GM19351 (cell line): ENCODE data around the gene POLE3.
"Not testable (repeated sequence)": the region's sequence is repeated elsewhere in the genome, so short reads cannot be mapped to it uniquely, and the experiment has no call there.

ENCODE experiments used
- ATAC-seq: cut with Tn5 transposase; IDR thresholded peaks from one replicate; pipeline ENCODE4 v1.9.1; 2021; ENCODE audit warnings: mild to moderate bottlenecking, moderate library complexity; ENCODE audit not compliant: unreplicated experiment

POLE3 gene, protein sequence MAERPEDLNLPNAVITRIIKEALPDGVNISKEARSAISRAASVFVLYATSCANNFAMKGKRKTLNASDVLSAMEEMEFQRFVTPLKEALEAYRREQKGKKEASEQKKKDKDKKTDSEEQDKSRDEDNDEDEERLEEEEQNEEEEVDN

DNA sequence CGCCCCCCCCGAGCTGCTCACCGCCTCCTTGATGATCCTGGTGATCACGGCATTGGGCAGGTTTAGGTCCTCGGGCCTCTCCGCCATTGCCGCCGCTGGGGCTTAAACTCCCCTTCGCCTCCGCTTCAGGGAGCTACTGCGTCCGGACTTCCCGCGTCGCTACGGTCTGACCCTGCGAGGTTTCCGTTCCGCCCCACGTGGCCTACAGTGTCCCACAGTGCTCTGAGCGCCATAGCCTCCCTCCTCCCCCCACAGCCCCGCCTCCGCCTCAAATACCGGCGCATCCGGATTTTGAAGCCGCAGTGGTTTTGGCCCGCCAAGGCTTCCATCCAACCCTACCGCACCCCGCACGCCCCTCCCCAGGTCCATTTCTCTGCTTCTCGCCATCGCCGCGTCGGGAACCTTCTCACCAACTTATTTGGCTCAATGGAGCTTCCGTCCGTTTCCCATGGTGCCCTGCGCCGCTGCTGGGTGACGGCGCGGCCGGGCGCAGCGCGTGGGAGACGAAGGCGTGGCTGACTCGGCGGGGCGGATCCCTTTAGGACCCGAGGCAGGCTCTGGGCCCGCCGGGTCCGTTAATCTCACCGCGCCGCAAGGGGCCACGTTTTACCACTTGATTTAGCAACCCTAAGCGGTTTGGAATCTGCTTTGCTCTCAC, at the start of gene POLE3, which contains the start of gene C9orf43:
Gene POLE3, minus strand, starts transcription at position 469 of the 658 bp plus-strand sequence. Its CDS starts 382 bp downstream, at position 87.
Gene C9orf43, plus strand, starts transcription at position 541 of the 658 bp plus-strand sequence. CDS start 2,747 bp downstream, outside the sequence.
- ATAC-seq = peak; percentile 93

DNA sequence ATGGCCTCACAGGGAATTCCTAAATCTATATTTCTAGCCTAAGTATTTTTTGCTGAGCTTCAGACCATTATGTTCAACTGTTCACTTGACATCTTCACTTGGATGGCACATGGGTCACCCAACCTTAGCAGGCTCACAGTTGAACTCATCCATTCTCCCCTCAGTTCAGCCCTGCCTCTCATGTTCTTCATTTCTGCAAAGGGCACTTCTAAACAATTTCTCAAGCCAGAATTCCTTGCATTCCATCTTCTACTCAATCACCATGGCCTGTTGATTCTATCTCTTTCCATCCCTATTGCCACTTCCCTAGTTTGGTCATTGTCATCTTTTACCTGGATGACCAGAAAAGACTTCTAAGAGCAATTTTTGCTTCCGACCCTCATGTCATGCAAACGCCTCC, 45.8 kb upstream of the POLE3 start:
- no peak for ATAC-seq

DNA sequence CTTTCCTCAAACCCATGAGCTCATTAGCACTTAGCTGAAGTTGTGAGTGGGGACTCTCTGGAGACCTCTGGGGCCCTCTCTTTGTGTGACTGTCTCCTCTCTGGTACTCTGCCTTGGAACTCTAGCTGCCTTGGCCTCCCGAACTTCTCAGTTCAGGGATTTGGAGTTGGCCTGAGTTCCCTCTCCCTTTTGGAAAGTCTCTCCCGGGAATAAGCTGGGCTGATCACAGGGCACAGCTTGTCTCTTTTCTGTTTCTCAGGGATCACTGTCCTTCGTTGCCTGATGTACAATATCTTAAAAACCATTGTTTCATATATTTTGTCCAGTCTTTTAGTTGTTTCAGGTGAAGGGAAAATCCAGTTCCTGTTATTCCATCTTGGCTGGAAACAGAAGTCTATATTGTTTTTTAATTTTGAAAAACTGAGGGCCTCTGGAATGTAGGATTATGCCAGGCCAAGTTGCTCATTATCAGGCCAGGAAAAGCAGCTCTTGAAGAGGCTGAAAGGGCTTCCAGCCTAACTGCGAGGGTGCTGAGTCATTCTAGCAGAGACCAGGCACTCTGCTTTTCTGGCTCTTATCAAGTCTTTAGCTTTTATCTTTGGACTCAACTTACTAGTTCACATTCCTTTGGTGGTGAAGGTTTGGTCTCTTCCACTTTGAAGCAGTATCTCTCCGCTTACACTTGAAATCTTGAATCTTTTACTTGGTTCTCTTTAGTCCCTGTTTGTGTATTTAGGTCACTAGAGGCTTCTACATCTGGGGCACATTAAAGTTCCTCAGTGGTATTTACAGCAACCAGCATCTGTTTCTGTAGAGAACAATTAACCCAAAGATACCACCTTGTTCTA, 44.7 kb upstream of the POLE3 start:
- ATAC-seq = peak; percentile 51

DNA sequence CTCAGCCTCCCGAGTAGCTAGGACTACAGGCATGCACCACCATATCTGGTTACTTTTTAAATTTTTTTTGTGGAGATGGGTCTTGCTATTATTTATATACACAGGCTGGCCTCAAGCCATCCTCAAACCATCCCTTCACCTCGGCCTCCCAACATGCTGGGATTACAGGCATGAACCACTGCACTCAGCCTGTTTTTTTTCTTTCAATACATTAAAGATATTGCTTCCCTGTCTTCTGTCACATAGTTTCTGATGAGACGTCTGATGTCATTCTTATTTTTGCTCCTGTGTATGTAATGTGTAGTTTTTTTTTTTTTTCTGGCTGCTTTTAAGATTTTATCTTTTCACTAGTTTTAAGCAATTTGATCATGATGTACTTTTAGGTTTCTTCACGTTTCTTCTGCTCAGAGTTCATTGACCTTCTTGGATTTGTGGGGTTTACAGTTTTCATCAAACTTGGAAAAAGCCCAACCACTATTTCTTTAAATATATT, 41.7 kb upstream of the POLE3 start:
- ATAC-seq = no peak

DNA sequence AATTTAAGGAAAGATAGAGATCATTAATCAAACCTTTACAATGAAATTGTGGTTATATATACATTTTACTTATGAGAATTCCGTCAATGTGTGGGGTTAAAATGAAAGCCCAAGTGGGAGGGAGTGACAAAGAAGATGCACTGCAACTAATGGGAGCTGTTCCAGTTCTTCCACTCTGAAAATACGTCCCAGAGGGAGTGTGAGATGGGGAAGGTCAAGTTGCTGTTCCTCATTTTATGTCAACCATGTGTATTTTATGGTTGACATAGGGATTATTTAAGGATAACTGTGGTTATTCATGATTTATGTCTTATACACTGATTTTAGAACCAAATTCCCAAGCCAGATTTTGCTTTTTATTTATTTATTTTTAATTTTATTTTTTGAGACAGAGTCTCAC, 38.9 kb upstream of the POLE3 start:
- ATAC-seq = no peak

DNA sequence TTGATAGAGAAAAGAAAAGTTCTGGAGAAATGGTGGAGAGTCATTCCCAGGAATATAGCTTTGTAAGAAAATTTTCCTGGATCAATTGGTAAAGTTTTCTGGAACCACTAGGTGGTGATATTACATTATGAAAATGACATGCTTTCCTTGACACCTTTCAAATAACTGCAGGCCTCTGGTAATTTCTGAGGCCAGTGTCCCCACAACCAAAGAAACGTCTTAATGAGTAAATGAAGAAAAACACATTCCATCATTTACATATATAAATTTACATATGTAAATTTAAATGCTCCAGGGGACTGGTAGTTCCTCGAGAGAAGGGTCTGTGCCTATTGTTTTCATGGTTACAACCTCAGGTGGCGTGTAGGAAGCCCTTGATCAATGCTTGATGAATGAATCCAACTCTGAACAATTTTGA, 35.9 kb upstream of the POLE3 start:
- ATAC-seq = no peak

DNA sequence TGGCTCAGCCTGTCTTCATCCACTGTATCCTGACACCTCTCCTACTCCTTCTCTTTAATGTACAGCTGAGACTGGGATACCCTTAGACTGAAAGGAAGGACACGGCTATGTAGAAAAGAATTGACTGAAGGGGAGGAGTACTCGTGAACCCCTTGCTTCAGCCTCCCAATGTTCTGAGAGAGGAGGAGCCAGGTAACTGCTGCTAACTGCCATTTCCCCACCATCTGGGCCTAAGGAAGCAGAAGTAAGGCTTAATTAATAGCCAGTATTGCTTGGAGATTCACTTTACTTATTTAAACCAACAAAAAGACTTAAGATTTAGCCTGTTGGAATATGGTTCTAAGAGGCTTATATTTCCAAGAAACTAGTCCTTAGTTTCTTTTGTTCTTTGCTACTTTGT, 34.3 kb upstream of the POLE3 start:
- no peak for ATAC-seq

DNA sequence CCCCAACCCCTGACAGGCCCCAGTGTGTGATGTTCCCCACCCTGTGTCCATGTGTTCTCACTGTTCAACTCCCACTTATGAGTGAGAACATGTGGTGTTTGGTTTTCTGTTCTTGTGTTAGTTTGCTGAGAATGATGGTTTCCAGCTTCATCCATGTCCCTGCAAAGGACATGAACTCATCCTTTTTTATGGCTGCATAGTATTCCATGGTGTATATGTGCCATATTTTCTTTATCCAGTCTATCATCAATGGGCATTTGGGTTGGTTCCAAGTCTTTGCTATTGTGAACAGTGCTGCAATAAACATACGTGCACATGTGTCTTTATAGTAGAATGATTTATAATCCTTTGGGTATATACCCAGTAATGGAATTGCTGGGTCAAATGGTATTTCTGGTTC, 27.2 kb upstream of the POLE3 start:
- ATAC-seq = not testable (repeated sequence)

DNA sequence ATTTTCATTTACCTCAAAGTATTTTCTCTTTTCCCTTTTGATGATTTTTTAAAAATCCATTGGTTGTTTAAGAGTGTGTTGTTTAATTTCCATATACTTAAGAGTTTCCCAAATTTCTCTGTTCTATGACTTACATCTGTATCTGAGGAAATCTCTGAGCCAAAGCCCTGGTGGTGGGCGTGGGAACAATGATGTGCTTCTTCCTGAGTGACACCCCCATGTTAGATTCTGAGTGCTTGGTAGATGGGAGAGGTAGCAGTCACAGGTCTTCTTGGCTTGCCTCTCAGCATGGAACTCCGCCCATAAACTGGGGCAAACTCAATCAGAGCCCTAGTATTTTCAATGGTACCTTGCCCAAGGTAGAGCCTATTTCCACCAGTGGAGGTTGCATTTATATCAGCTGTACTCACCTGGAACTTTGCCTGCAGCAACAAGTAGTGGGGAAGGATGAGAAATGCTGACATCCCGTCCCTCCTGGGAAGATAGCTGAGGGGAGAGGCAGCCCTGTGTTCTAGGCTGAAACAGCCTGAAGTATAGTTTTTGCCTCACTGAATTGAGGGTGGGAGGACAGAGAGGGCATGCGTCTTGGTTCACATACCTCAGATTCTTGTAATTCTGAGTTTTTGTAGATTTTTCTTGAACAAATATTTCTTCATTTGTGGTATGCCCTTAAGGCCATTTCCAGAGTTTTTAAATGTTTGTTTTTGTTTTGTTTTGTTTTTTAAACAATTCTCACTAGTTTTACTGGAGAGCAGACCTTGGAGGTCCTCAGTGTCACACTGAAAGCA, 26.4 kb upstream of the POLE3 start:
- no peak for ATAC-seq

DNA sequence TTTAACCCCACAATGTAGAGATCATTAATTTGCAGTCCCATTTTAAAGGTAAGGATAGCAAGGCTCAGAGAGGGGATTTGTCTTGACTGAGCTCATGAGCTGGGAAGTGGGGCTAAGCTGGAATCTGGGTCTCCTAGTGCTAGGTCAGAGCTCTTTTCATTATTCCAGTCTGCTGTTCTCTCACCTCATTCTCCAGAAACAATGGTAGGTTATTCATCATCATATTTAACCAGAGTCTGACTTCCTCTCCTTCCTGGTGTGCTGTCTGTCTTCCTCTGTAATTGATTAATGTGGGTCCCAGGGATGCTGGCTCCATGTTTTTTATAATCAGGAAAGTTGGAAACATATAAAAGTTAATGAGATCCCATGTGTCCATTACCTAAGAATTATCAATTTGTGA, 20.7 kb upstream of the POLE3 start:
- ATAC-seq = no peak

DNA sequence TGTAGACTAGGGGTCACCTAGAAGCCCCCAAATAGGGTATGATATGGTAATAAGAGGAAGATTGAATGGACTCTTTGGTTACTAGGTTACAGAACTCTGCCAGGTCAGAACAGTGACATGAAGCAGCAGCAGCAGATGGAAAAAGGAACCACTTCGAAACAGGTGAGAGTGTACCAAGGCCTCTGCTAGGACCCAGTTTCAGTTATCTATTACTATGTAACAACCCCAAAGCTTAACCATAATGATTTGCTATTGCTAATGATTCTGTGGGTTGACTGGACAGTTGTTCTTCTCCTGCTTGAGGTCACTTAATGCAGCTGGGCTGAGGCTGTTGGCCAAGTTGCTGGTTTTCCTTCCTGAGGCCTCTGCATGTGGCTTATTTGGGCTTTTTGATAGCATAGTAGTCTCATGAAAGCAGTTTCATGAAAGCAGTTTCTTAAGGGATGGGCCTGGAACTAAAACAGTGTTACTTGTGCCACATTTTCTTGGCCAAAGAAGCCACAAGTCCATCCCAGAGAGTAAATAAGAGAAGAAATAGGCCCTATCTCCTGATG, 17.7 kb upstream of the POLE3 start:
- no peak for ATAC-seq

DNA sequence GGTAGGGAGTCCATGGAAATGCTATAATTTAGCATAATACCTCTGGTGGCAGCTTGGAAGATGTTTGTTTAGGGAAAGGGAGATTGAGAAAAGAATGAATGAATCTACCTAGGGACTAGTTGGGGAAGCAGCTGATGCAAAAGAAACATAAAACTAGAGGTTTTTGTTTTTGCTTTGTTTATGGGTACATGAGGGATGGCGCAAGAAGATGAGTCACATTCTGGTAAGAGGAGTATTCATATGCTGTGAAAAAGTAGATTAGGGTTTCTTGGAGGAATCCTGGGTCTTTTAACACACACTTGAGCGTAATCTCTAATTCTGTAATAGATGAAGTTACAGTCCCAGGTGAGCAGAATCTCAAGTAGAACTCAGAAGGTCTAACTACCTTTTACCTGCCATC, 17.2 kb upstream of the POLE3 start:
- no peak for ATAC-seq

DNA sequence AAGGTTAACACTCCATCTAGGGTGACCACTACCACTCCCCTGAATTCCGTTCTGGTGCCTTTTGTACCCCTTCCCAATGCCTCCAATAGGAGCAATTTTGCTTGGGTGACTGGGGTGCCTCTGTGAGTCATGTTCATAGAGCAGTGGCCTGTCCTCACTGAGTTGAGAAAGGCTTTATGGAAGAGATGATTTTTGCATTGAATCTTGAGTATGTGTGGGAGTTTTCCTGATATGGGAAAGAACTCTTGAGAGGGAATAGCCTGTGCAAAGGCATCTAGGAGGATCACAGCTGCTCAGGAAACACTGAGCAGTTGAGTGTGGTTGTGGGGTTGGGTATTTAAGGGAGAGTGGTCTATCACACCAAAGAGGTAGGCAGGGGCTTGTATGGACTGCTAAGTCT, 16.2 kb upstream of the POLE3 start:
- ATAC-seq = no peak

DNA sequence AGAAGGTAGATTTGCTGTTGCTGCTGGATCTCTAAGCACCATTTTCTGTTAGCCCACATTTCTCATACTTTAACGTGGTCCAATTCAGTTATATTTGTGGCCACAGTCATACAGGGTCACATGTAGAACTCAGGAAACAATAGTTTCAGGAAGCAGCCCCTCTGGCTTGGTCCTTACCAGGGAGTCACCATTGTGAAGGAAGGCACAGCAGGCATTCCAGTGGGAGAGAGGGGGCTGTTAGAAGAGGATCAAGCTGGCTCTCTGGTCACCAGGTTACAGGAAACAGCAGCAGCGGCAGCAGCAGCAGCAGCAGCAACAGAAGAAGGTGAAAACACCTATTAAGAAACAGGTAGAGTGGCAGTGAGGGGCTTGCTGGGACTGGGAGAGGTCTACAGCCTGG, 14.6 kb upstream of the POLE3 start:
- no peak for ATAC-seq

DNA sequence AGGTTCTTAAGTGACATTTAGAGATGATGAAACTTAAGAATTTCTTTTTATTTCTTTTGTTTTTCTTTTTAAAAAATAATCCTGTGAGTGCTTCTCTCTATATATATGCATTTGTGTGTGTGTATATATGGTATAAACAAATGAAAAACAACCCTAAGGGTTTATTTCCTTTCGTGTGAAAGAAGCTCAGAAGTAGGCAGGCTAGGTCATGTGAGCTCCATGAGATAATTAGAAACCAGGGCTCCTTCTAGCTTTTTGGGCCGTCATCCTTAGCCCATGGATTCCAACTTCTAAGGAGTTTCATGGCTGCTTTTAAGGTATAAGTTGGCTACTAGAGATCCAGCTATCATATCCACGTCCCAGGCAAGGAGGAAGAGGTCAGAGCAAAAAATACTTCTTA, 11.3 kb upstream of the POLE3 start:
- no peak for ATAC-seq

DNA sequence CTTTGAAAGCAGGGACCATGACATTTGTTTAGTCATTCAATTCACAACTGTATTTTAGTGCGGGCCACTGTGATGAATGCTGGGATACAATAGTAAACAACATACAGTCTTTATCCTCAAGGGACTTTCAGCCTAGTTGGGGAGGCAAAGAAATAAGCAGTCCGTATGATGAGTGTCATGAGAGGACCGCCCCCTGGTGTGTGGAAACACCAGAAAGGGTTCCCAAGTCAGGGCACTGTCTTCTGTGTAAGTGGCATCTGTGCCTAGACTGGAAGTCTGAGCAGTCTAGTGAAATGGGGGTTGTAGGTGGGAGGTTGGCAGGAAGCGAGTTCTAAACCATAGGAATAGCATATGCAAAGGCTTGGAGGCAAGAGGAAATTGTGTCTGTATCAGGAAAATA, 6.9 kb upstream of the POLE3 start:
- ATAC-seq = no peak

DNA sequence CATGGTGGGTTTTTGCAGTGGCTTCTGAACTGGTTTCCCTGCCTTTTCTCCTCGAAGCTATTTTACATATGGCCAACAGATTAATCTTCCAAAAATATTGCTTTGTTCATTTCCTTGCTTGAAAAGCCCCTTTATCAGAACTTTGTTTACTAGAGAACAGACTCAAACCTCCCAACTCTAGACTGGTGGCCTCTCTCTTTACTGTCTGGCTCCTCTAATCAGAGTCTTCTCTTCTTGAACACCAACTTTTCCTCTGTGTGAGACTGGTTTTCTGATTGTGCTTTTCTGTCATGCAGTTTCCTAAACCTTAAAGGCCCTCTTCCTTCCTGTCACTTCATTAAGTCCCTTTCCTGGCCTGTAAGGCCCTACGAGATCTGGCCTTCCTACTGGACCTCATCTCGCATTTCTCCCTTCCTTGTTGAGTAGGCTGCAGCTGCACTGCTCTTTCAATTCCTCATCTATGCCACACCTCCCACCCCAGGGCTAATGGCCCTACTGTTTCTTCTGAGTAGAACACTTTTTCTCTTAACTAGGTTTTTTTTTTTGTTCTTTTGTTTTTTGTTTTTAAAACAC, 5.8 kb upstream of the POLE3 start:
- ATAC-seq = peak; percentile 100

DNA sequence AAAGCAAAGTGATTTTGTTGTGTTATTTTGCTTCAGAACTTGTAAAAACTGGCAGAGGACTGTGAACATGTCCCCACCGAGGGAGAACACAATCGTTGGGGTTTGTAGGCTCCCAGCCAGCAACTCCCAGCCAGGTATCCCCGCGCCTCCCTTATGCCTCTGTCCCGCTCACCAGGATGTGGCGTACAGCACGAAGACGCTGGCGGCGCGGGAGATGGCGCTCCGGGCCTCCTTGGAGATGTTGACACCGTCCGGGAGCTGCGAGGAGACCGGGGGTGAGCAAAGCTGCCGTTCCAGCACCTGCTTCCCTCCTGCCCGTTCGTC, 630 bp downstream of the POLE3 start:
- ATAC-seq = no peak

DNA sequence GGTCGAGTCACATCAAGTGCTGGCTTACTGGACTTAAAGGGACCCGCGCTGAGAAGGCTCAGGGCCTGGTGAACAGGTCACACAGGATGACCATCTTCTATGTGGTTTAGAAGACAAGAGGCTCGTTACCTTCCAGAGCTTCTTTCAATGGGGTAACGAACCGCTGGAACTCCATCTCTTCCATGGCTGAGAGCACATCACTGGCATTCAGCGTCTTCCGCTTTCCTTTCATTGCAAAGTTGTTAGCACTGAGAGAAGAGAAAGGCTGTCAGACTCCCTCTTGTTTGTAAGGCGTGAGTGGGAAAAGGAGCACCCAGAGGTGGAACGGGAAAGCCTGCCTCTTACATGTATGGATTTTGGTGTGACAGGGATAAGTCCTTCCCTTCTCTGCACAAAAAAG, 994 bp downstream of the POLE3 start:
- ATAC-seq = no peak

DNA sequence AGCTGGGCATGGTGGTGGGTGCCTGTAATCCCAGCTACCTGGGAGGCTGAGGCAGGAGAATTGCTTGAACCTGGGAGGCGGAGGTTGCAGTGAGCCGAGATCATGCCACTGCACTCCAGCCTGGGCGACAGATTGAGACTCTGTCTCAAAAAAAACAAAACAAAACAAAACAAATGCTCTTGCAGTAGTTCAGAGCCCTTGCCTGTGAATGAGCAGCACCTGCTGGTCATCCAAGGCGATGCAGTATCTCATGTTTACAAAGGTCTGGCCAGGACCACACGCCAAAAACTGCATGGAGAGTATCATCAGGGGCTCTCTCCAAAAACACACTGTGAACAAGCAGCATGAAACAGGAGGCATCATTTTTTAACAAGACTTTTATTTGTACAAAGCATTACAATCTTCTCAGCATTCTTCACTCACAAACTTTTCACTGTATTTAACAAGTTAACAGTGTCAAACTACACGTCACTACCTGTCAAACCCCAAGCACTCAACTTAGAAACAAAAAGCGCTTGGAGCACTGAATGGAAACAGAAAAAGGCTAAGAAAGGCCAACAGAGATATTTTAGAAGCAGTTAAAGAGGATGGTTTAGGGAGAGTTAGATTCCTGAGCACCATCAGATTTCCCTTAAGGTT, 3.5 kb downstream of the POLE3 start:
- peak; percentile 39 for ATAC-seq
